GF-D8 (cell line): Measurements from ENCODE around the gene APRT.
"Not testable (repeated sequence)": the region's sequence is repeated elsewhere in the genome, so short reads cannot be mapped to it uniquely, and the experiment has no call there.

ENCODE experiments used
- DNase-seq: peaks from one replicate; lab custom pipeline; 2025; lab: John Stamatoyannopoulos, UW

The APRT gene

GRCh38 chr16:88772871-88773811 is 38.6 kb downstream of the APRT start:
- peak; percentile 6 for DNase-seq

GRCh38 chr16:88771781-88772180 is 39.9 kb downstream of the APRT start:
- not testable (repeated sequence) for DNase-seq

- no peak for DNase-seq
Measured at GRCh38 chr16:88771294-88771772, 40.4 kb downstream of the APRT start.

GRCh38 chr16:88770461-88771293 is 41.1 kb downstream of the APRT start:
- DNase-seq: peak; percentile 99

- peak; percentile 67 for DNase-seq
Measured at GRCh38 chr16:88769617-88770460, 41.9 kb downstream of the APRT start.

GRCh38 chr16:88768071-88768783 is 43.5 kb downstream of the APRT start:
- peak; percentile 19 for DNase-seq

GRCh38 chr16:88767546-88768070 is 44.1 kb downstream of the APRT start:
- no peak for DNase-seq

GRCh38 chr16:88766975-88767374 is 44.8 kb downstream of the APRT start:
- DNase-seq: no peak

GRCh38 chr16:88764913-88765349 is 46.8 kb downstream of the APRT start:
- no peak for DNase-seq

- no peak for DNase-seq
Measured at GRCh38 chr16:88764080-88764479, 47.6 kb downstream of the APRT start.

GRCh38 chr16:88763502-88764053 is 48.1 kb downstream of the APRT start:
- DNase-seq: no peak

- no peak for DNase-seq
Measured at GRCh38 chr16:88762941-88763340, 48.8 kb downstream of the APRT start.

- no peak for DNase-seq
Measured at GRCh38 chr16:88762258-88762870, 49.4 kb downstream of the APRT start.

GRCh38 chr16:88761830-88762229 is 49.9 kb downstream of the APRT start:
- no peak for DNase-seq

- no peak for DNase-seq
Measured at GRCh38 chr16:88761143-88761534, 50.6 kb downstream of the APRT start.

- DNase-seq: no peak
Measured at GRCh38 chr16:88760424-88761142, 51.1 kb downstream of the APRT start.

- no peak for DNase-seq
Measured at GRCh38 chr16:88759976-88760350, 51.8 kb downstream of the APRT start.
